Activated T-cell treated with anti-CD3 and anti-CD28 coated beads for 4 hours (primary cell): ENCODE measurements around the gene LEPROT.
"Not testable (repeated sequence)": the region's sequence is repeated elsewhere in the genome, so short reads cannot be mapped to it uniquely, and the experiment has no call there.

Source experiments
- DNase-seq: peaks from one replicate; pipeline ENCODE4 v3.0.0-alpha.2; 2020

Gene LEPROT

DNA sequence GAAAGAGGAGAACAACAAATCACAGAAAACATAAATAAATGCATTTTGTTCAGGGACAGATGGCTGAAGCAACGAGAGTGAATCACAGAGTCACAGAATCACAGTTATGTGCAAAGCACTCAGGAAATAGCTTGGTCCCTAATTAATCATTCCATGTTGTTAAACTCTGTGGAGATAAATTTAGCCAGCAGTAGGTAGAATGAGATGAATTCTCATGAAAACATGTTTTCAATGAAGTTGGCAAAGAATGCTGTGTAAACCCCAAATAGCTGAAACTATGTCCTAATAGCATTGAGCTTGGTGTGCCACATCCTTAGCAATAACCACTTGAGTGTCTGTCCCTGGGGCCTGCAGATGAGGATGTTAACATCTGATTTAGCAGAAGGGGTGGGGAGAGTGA, 20.4 kb downstream of the LEPROT start:
- DNase-seq: no peak

GRCh38 chr1:65441464-65441863, 21.0 kb downstream of the LEPROT start:
- DNase-seq: no peak

GRCh38 chr1:65442442-65442841, 22.0 kb downstream of the LEPROT start:
- no peak for DNase-seq

- no peak for DNase-seq
Measured at GRCh38 chr1:65443647-65444046, 23.2 kb downstream of the LEPROT start.

DNA sequence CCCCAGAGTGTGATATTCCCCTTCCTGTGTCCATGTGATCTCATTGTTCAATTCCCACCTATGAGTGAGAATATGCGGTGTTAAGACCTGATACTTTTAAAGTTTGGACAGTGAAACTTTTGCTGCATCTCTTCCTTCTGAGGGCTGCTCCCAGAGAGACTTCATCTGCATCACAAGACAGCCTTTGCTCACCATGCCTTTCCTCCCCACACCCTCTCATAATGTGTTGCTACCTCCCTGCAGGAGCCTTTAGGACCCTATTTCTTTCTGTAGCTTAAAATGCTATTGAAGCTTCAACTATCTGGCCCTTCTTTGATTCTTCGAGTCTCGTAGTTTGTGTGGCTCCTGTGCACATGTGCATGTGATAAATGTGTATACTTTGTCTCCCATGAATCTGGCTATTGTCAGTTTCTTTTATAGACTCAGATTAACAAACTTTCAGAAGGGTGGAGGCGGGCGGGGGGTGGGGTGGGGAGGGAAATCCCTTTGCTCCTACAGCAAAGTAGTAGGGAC, 23.7 kb downstream of the LEPROT start:
- no peak for DNase-seq

GRCh38 chr1:65445837-65446236, 25.4 kb downstream of the LEPROT start:
- no peak for DNase-seq

DNA sequence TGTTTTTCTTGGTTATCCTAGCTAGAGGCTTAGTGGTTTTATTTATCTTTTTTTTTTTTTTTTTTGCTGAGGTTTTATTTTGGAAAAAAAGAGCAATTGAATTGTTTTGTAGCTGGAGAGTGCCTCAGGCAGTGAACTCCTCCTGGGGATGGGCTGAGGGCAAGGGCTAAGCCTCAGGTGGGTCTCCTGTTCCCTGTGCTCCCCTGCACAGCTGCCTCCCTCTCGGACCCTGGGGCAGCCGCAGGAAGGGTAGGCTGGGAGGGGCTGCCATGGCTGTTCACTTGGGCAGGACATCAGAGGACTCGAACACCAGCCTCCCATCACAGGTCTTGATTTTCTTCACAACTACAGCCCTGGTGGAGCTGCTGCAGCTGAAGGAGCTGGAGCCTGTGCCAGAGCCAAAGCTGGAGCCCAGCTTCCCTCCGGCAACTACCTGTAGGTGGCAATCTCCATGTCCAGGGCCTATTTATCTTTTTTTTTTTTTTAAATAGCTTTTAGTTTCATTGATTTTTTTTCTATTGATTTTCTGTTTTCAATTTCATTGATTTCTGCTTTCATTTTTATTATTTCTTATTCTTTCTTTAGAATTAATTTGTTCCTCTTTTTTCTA, 28.9 kb downstream of the LEPROT start:
- DNase-seq: no peak

DNA sequence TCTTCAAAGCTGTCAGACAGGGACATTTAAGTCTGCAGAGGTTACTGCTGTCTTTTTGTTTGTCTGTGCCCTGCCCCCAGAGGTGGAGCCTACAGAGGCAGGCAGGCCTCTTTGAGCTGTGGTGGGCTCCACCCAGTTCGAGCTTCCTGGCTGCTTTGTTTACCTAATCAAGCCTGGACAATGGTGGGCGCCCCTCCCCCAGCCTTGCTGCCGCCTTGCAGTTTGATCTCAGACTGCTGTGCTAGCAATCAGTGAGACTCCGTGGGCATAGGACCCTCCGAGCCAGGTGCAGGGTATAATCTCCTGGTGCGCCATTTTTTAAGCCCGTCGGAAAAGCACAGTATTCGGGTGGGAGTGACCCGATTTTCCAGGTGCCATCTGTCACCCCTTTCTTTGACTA, 35.2 kb downstream of the LEPROT start:
- DNase-seq: not testable (repeated sequence)

DNA sequence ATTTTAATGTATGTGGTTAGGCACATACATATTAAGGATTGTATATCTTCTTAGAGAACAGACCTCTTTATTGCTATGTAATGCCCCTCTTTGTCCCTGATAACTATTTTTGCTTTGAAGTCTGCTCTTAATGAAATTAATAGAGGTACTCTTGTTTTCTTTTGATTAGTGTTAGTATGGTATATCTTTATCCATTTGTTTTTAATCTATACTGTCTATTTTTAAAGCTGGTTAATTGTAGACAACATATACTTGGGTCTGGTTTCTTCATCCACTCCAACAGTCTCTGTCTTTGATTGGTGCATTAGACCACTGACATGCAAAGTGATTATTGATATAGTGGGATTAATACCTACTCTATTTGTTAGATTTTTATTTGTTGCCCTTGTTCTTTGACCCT, 36.0 kb downstream of the LEPROT start:
- DNase-seq: no peak

DNA sequence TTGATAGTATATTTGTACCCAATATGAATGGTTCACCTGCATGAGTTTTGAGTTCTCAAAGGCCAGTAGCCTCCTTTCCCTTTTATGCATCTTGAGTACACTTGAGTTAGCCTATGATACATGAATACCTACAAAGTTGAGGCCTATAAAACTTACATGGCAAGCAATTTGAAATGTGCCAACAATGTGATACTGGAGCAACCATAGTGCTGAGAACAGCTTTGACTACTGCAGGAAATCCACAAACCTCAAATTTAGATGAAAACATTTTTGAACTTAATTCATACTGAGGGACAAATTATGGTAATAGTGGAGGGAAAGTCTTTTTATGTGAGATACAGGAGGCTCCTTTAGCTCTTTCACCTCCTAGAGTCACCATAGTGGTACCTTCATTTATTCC, 37.4 kb downstream of the LEPROT start:
- no peak for DNase-seq

- DNase-seq: no peak
Measured at GRCh38 chr1:65458730-65459396, 38.4 kb downstream of the LEPROT start.

- no peak for DNase-seq
Measured at GRCh38 chr1:65459397-65459768, 38.9 kb downstream of the LEPROT start.

- not testable (repeated sequence) for DNase-seq
Measured at GRCh38 chr1:65465837-65466236, 45.4 kb downstream of the LEPROT start.

DNA sequence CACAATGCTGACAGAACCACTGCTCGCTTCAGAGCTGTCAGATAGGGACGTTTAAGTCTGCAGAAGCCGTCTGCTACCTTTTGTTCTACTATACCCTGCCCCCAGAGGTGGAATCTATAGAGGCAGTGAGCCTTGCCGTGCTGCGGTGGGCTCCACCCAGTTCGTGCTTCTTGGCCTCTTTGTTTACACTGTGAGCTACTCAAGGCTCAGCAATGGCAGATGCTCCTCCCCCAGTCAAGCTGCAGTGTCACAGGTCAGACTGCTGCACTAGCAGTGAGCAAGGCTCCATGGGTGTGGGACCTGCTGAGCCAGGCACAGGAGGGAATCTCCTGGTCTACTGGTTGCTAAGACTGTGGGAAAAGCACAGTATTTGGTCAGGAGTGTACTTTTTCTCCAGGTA, 47.1 kb downstream of the LEPROT start:
- DNase-seq: no peak

DNA sequence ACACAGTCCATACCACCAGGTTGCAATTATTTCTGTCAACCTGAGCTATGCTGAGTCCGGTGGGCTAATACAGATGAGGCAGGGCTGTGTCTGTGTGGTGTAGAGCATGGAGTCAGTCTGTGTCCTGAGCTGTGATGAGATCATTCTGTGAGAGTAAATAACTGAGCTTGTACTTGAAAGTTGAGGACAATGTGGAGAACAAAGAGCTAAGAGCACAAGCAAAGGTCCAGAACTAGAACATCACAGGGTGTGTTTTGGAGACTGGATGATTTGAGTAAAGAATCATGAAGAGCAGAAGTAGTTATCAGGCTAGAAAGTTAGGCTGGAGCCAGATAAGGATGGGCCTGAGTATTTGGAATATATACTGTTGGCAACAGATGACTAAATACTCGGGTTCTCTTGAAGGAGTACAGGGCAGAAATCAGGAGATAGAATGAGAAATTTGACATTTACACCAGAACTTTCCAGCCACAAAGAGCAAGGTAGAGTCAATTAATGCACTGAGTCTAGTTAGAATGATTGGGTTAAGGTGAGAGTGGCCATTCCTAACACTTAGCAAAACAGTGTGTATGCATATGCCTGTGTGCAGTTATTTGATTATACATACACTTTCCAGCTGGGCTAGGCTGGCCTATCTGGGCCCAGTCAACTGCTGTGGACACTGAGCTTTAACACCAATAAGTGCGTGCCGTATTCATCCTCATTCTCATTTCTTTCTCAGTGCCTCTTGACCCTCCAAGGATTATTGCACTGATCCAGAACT, 48.8 kb downstream of the LEPROT start:
- no peak for DNase-seq

DNA sequence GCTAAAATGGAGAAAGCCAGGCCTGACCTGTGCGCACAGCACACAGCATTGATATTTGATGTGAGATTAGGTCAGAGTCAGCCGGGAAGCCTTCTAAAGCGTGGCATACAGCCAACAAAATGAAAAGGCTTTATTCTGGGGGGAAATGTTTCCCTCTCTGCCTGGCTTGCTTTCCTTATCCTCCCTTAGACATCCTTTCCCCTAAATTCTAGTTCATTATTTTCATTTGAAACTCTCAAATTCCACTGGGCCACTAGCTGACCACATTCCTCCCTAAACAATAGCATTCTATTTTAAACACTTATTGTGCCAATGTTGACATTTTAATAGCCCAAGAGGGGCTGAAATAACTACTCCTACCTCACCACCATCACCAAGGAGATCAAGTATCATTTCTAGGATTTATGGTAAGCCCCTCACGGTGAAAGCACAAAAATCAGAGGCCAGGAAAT, 49.4 kb downstream of the LEPROT start:
- no peak for DNase-seq

DNA sequence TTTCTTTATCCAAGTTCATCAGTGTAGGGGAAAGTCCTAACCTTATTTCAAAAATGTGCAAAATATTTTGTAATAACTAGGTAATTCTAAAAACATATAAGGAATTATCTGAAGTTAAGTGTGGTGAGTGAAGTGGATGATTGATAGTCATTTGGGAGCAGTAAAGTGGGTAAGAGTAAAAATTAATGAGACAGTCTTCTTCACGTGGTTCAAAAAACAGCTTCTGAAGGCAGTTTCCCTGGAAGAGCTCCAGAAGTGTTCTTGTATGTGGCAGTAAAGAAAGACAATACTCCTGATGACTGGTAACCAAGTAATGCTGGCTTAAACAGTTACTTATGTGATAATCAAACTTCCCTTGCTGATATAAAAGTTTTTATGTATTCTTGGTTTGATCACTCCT, 50.3 kb downstream of the LEPROT start:
- DNase-seq: no peak

DNA sequence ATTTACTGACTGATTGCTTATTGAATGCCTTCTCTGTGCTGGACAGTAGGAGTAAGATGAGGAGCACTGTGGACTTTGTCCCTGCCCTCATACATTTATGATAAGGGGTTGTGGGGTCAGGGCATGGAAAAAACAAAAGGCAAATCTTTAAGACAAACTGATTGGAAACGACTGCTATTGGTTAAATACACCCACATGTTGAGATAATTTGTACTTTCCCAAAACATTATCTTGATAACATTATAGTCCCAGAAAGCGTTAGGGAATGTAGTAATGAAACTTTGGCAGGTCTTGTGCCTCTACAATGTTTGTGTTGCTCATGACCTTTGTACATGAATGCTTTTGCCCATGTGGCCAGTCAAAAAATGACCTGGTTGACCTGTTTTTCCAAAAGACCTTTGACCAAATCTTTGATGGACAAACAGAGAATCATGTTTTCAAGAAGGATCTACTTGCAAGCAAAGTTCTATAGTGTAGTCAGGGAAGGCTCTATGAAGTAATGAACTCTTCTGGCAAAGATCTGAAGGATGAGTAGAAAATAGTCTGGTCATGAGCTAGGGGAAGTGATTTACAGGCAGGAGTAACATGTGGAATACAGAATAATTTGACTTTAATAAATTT, 50.9 kb downstream of the LEPROT start:
- DNase-seq: no peak

DNA sequence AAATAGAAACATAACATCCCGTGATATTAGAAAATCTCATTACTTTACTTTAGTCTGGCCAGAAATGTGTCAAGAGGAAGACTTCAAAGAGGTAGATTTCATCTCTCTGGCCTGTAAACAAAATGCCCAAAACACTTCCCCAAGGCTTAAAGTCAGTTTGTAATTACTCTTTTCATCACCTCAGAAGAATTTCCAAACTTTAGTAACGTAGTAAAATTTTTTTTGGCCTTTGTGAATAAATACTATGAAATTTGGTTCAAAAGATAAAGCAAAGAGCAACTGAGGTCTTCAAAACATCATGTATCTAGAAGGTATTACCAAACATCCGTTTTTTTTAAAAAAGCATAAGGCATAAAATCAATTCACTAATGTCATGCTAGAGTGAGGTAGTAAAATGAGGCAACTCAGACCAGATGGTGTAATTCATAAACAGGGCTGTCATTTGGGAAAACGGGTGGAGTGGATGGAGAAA, 51.4 kb downstream of the LEPROT start:
- DNase-seq: no peak

DNA sequence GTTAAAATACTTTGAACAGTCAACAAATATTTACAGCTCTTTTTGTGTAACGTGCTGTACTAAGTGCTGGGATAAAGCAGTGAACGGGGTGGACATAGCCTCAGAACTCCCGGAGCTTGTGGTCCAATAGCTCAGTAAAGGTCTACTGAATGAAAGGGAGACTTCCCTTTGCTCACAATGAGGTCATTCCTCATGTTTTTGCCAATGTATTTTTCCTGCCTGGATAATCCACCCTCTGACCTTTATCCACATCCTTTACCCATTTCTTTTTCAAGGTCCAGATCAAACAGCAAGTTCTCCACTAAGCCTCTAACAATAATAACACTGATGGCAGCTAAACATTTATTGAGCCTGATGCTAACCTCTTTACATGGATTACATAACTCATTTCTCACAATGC, 55.9 kb downstream of the LEPROT start:
- DNase-seq: no peak

GRCh38 chr1:65477414-65478378, 57.2 kb downstream of the LEPROT start:
- no peak for DNase-seq

- DNase-seq: no peak
Measured at GRCh38 chr1:65478379-65479026, 58.0 kb downstream of the LEPROT start.
